ENCODE results near the gene VWA8.
"Not testable (repeated sequence)": the region's sequence is repeated elsewhere in the genome, so short reads cannot be mapped to it uniquely, and the experiment has no call there.

VWA8 gene

DNA sequence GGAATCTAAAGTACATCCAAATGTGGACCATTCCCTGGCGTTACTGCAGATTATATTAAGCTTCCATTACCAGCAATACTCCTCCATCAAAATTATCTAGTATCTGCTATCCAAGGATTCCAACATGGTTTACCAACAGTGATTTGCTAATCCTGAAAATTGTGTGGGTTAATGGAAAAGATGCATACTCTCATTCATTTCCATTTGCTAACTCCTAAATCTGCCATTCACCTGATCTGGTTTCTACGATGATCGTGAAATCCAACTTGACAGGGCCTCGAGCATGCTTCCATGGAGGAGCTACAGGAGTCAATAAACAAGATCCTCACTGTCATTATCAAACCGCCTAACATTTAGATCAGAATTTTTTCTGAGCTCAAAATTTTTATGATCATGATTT lies 382.5 kb downstream of the VWA8 start:
- DNase-seq: no peak

GRCh38 chr13:41577436-41577835 lies 383.5 kb downstream of the VWA8 start:
- no peak for DNase-seq

DNA sequence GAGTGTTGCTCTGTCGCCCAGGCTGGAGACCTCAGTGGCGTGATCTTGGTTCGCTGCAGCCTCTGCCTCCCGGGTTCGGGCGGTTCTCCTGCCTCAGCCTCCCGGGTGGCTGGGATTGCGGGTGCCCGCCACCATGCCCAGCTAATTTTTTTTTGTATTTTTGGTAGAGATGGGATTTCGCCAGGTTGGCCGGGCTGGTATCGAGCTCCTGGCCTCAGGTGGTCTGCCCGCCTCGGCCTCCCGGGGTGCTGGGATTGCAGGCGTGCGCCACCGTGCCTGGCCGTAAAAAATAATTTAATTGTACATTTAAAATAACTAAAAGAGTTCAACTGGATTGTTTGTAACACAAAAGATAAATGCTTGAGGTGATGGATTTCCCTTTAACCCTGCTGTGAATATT lies 387.3 kb downstream of the VWA8 start:
- not testable (repeated sequence) for DNase-seq

- DNase-seq: not testable (repeated sequence)
Measured at GRCh38 chr13:41571817-41572340, 389.0 kb downstream of the VWA8 start.

DNA sequence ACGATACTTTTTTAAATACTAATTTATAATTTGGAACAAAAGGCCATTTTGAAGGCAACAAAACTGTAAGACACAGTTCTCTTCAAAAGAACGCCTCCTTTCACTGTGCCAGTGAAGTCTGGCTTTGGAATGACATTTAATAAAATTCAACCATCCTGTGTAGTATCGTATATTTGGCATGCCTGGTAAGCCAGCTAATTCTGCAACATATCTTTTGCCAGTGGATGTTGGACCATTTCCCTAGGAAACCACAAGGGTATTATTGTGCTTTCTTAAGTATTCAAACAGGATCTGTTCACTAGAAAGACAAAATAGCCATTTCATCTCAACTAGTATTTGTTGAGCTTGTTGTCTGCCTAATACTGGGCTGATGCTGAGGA lies 391.9 kb downstream of the VWA8 start:
- DNase-seq: no peak

- no peak for DNase-seq
Measured at GRCh38 chr13:41568143-41568971, 392.6 kb downstream of the VWA8 start.

DNA sequence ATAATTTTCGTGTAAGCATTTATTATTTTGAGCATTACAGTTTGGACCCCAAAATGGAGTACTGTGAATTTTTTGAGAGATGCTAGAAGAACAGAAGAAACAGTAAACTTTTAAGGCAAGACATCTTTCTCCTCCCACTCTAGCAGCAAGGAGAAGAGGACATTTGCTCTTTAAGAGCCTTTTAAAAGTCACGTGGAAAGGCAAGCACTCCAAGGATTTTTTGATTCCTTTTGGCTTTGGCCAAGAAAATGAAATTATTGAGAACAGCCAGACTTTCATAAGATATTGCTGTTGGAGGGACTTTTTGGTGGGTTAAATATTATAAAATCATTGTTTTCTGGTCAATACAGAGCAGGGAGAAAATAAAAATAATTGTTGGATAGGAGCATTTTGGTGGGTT lies 393.5 kb downstream of the VWA8 start:
- DNase-seq: no peak

GRCh38 chr13:41565846-41566245 lies 395.1 kb downstream of the VWA8 start:
- no peak for DNase-seq

DNA sequence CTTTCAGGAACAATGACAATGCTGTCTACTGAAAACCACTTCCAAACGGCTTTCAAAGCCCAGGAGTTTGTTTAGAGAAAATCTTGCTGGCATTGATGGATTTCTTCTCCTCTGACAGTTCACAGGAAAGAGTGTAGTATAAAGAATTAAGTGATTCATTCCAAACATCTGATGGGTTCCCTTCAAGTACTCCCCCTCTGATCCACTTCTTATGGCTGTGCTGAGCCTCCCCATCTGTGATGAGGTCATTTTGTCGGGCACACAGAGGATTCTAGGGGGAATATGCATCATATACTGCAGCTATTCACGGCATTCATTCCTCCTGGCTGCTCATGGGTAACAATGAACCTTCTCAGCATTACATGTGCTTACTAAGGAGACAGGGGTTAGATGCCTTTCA lies 395.7 kb downstream of the VWA8 start:
- DNase-seq: no peak

DNA sequence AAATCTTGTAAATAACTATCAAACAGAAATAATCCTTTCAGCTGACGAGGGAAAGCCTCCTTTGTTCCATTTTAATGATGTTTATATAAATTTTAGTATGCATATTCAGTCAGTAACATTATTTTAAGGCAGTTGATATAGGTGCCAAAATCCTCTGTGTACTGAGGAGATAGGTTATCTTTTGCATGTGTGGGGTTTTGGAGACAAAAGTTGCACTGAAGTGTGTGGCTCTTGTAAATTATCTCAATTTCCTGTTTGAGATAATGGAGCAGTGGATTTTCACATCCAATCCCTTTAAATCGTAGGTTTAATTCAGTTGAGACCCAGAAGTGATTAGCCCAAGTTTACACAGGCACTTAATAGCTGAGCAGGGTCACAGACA lies 396.9 kb downstream of the VWA8 start:
- DNase-seq: no peak

GRCh38 chr13:41563341-41563983 lies 397.4 kb downstream of the VWA8 start:
- DNase-seq: no peak

GRCh38 chr13:41562541-41563178 lies 398.2 kb downstream of the VWA8 start:
- no peak for DNase-seq

GRCh38 chr13:41562083-41562482 lies 398.8 kb downstream of the VWA8 start:
- no peak for DNase-seq

GRCh38 chr13:41561170-41561569 lies 399.7 kb downstream of the VWA8 start:
- no peak for DNase-seq

DNA sequence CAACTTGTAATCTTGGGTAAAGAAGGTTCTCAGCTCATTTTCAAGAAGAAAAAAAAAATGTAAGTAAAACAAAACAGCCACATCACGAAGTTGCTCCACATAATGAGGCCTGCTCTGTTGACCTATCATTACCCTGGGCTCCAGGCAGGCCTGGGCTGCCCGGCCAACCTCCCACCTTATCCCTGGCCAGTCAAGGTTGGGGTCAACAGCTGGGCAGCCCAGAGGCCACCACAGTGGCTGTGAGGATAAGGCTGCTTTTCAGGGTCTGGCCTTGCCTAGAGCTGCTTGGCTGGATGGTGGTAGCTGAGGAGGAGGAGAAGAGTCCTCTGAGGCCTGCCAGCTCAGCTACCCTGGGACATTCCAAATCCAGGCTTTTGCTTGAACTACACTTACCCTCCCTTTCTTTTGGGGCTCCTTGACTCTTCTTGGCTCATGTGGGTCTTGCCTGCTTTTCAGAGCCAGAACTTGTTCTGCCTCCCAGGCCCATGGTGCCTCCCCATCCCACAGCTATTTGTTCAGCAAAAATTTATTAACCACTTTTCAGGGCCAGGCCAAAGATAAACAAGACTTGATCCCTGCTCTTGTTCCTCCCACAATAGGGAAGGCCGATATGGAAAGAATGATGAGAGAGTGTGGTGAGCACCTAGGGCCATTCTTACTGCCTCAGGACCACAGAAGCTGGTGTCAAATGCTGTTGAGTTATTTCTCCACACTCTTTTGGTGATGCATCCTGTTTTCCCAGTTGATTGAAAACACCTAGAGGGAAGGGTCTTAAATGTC lies 401.9 kb downstream of the VWA8 start:
- DNase-seq: no peak

DNA sequence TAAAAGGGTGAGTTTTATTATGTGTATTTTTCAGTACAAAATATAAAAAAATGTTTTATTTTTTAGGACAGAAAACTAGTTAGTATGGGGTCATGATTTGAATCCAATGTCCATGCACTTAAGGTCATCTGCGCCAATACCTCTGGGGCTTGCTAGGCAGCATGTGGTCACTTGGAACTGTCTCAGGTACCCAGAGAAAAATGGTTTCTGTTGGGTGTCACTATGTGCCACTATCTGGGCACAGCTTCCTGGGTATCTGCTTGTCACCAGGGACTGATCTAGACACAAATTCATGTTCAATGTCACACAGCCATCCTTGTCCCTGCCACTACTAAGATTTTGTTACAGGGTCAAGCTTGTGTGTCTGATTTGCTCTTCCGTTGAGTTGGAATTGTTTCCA lies 403.2 kb downstream of the VWA8 start:
- no peak for DNase-seq

- no peak for DNase-seq
Measured at GRCh38 chr13:41554626-41555386, 406.1 kb downstream of the VWA8 start.

DNA sequence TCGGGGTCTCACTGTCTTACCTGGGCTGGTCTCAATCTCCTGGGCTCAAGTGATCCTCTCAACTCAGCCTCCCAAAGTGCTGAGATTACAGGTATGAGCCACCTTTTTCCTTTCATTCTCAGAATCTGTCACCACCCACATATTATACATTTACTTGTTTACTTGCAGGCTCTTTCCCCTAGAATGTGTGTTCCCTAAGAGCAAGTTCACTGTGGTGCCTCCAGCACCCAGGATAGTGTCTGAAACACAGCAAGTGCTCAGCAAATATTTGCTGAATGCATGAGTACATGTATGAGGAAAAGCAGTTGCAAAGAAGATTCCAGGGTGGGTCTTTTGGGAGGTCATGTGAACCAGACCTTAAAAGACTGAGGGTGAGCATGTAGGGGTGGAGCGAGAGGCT lies 406.7 kb downstream of the VWA8 start:
- DNase-seq: no peak

GRCh38 chr13:41552031-41552430 lies 408.9 kb downstream of the VWA8 start:
- no peak for DNase-seq

DNA sequence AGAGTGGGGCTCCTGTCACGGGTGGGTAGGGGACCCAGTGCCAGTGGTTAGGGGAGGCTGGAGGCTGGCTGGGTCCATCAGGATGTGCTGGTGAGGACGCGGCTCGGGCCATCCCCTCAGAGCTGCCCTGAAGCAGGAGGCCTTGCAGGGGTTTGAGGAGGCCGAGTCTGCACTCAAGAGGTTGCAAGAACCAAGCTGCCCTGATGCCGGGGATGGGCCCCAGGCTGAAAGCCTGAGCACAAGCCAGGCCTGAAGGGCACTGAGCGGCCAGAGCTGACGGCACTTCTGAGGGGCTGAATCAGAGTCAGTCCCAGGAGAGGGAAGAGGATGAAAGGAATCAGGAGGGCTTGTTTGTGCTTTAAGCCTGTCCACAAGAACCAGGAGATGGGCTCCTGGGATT lies 410.6 kb downstream of the VWA8 start:
- DNase-seq: no peak

DNA sequence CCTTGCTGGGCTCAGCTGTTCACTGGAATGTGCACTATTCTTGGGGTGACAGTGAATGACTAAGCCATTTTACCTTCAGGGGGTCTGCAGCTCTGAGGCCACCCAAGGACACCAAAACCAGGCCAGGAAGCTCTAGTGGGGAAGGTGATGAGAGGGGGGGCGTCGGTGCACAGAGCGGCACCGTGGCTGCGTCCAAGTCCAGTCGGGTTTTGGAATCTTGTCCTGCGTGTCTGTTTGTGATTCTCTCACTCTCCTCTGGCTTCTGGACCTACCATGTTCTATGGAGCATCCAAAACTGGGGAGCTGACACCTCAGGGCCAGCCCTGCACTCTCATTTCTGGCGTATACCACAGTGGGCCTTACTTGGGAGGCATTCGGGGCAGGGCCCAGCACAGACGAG lies 411.4 kb downstream of the VWA8 start:
- DNase-seq: no peak

DNA sequence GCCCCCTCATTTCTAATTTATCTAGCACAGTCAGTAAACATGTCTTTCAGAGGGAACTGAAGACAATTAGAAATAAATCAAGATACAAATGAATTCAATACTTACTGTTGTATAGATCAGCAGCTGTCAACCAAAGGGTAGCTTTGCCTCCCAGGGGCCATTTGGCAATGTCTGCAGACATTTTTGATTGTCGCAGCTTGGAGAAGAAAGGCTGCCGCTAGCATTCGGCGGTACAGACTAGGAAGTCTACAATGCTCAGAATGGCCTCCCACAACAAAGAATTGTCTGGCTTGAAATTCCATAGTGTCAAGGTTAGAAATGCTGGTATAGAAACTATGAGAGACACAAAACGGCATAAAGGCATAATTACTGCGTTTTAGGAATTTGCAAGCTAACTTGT lies 412.0 kb downstream of the VWA8 start:
- no peak for DNase-seq
